T follicular helper cell (primary cell): ENCODE data around the gene UXS1.

ENCODE experiments used
- DNase-seq: peaks from one replicate; pipeline ENCODE4 v3.0.0-alpha.2; 2020; ENCODE audit warnings: low read depth

UXS1 gene

DNA sequence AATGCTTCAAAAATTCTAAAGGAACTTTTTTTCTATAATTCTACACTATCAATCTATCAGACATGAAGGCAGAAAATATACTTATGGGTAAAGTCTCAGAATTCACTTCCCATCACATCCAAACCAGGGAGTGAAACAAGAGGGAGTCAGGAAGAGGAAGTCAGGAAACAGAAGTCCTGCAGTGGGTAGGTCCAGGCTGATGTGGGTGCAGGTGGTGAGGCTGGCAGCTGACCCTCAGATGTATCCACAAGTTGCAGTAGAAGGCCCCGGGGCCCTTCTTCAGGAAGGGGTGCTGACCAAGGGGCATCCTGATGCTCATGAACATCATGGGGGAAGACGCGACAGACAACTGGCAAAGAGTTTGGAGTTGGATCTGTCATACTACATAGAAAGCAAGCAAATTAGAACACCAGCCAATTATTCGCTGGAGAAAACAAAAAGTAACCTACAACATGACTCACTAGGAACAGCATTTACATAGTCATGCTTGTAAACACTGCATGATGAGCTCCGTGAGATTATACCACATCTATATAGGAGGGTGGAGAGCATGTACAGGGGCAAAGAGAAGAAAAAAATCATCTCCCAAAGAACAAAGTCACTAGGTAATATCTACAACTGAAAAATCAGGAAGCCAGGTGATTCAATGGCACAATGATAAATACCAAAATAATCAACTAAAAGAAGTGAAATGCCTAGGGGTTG, 4.2 kb downstream of the UXS1 start:
- DNase-seq = no peak

DNA sequence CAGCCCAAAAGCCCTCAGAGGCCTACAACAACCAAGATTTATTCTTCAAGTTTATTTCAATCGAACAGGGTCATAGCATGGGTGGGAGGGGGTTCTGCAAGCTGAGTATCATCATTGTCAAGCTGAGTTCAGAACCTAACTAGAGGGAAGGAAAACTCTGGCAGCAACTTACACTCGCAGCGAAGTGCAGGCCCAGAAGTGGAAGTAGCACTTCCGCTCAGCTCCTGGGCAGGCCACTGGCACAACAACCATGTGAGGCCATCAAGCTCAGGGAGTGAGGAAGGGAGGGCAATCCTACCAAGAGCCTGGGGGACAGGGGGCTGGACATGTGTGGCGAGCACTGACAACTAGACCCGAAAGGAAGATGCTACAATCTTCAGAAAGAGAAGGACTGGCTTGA, 4.8 kb downstream of the UXS1 start:
- DNase-seq = no peak

DNA sequence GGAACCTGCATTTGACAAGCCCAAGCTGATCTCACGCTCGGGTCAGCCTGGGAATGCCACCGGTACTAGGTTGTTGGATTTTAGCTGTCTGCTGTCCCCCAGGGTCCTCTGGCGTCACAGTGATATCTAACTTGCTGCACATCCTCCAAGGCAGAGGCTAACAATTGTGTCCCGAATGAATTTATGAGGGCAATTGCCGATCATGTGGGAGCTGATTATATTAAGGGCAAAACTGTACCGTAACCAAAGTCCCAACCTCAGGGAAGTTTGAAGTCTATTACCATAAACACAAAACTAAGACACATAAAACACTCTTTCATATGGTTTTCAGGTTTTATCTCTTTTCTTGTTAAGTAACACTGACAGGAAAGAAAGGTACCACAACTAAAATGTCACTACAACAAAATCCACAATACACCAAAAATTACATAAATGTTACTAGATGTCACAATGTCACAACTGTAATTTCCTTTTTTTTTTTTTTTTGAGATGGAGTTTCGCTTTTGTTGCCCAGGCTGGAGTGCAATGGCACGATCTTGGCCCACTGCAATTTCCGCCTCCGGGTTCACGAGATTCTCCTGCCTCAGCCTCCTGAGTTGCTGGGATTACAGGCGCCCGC, 6.7 kb downstream of the UXS1 start:
- no peak for DNase-seq

DNA sequence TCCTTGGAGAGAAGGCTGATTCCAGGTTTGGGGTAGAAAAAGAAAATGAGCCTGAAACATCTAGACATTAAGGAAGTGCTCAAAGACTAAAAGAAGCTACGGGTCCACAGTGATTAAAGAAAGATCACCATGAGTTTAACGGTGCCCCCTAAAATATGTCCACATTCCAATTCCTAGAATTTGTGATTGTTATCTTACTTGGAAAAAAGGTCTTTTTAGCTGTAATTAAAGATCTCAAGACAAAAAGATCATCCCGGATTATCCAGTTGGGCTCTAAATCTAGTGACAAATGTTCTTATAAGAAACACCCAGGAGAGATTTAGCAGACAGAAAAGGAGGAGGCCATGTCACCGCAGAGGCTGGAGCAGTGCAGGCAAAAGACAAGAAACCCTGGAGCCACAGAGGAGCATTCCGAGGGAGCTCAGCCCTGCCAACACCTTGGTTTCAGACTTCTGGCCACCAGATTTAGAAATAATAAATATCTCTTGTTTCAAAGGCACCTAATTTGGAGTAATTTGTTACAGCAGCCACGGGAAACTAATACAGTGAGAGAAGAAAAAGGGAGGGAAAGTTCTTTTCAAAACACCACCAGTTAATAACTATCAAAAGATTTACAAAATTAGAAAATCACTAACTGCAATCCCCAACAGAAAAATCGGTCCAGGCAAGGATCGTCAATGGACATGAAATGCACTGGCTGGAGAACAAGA, 8.5 kb downstream of the UXS1 start:
- no peak for DNase-seq

DNA sequence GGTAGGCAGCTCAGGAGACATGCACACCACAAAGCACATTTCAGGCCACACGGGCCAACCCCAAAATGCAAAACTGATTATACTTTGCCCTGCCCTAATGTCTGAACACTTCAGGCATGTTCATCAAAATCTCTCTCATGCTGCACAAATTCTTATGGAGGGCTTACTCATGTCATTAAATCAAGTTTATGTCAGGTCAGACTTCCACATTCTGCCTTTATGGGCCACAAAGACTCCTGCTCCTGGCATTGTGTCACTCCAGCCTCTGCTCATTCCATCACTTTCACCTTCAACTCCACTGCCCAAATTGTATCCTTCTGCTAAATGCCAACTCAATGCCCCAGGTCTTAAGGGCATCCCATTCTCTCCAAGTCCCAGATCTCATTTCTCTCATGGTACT, 9.2 kb downstream of the UXS1 start:
- DNase-seq = no peak

DNA sequence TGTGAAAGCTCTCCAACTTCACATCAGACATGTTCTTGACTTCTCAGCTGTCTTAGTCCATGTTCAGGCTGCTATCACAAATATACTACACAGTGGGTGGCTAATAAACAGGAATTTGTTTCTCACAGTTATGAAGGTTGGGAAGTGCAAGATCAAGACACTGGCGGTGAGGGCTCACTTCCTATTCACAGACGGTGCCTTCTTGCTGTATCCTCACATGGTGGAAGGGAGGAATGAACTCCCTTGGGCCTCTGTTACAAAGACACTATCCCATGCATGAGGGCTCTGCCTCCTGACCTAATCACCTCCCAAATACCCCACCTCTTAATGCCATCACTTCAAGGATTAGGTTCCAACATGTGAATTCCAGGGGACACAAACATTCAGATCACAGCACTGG, 9.7 kb downstream of the UXS1 start:
- DNase-seq = no peak

DNA sequence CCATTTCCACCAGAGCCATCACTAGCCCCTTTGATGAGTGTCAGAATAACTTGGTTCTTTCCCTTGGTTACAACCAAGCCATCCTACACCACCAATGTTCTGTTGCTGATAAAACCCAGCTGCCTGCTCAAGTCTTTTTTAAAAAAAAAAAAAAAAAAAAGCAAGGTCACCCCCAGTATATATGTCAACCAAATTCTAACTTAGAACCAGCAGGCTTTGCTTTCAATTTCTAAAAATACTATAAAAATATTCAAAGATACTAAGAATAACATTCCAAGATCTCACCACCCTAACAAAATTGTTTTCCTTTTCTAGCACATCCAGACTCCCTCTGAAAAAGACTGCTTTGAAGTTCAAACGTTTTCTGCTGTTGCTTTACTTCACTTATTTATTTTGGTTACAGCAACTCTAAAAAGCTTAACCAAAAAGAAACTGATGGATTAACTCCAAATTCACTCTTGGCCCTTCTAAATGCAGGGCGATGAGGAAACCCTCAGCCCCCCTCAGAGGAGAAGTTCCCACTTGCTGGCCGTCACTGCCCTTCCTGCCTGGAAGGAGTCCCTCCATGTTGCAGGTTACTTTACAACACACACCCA, 10.9 kb downstream of the UXS1 start:
- DNase-seq = no peak

DNA sequence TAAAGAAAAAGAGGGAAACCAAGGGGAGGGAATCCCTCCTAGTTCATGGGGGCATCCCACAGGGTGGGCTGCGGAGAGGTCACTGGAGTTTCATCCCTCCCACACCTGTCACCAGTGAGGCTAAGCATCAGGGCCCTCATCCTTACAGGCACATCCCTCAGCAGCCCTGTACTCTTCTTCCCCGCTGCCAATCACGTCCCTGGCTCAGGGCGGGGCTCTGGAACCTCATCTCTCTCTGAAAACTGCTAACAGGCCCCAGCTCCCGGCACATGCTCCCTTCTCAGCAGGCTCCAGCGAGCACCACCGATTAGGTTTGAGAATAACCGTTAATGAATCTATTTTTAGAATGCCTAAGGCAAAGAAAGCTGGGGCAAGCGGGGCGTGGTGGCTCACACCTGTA, 13.0 kb downstream of the UXS1 start:
- DNase-seq = no peak

DNA sequence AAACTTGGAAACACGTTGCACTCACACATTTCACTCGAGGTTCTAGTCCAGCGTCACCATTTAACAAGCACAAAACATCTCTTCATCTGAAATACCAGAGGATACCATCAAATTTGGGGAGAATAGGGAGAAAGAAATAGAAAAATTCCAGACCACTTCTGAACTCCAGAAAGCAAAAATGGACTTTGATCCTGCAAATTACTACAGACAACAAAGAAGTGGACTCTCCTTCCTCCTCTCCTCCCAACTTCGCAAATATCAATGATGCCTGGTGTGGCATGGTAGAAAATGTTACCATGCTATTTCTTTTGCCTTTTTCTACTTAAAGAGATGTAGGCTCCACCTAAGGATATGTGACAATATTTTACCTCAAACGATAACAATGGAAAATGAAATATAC, 13.5 kb downstream of the UXS1 start:
- DNase-seq = no peak

DNA sequence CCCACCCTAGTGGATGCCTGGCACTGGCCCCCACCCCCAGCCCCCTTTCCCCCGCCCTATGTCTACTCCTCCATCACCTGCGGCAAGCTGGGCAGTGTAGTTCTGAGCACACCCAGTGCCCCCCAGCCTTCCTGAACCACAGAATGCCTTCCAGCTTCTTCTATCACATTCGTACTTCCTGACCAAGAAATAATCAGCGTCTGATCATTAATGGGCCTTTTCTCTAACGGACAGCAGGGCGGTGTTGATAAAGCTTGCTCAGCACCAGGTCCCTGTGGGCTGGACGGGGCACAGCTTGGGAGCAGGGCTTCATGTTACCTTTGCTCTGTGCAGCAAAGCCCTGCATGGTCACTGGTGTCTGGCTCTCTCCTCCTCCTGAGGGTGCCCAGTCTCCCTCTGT, 15.4 kb downstream of the UXS1 start:
- no peak for DNase-seq

DNA sequence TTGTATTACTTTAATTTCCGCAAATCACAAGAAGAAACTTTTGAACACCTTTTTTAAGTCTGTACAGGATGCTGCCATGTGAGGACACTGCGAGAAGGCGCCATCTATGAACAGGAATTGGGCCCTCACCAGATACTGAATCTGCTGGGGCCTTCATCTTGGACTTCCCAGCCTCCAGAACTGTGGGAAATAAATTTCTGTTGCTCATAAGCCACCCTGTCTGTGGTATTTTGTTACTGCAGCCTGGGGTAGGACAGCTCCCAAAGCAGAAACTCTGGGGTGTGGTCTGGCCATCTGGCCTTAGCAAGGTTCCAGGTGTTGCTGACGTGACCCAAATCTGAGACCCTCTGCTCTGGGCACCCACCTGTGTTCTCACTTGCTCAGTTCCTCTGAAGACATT, 16.5 kb downstream of the UXS1 start:
- no peak for DNase-seq

DNA sequence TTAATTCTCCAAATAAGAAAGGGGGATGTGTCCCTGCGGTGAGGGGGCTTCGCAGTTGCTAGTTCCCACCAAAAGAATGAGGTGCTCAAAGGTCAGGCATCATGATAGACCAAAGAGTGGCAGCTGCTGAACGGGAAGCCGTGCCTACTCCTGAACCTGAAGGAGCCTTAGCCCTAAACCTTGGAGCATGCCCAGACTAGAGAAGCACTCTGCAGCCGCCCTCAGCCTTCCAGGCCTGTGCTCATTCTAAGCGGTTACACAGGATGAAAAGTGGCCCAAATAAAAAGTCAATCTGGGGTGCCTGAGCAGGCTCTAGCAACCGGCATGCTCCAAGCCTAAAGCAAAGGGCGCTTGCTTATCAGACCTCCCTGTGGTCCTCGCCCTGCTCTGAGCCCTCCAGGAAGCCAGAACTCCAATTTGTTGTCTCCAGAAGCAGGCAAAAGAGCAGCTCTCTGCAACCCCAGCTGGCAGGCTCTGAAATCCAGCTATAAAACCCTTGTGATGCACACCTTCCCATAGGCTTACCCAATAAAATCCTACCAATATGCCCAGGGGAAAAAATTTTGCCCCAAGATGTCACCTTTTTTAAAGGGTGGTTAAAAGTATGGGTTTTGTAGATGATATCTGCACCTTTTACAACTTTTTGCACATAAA, 17.5 kb downstream of the UXS1 start:
- DNase-seq = no peak

DNA sequence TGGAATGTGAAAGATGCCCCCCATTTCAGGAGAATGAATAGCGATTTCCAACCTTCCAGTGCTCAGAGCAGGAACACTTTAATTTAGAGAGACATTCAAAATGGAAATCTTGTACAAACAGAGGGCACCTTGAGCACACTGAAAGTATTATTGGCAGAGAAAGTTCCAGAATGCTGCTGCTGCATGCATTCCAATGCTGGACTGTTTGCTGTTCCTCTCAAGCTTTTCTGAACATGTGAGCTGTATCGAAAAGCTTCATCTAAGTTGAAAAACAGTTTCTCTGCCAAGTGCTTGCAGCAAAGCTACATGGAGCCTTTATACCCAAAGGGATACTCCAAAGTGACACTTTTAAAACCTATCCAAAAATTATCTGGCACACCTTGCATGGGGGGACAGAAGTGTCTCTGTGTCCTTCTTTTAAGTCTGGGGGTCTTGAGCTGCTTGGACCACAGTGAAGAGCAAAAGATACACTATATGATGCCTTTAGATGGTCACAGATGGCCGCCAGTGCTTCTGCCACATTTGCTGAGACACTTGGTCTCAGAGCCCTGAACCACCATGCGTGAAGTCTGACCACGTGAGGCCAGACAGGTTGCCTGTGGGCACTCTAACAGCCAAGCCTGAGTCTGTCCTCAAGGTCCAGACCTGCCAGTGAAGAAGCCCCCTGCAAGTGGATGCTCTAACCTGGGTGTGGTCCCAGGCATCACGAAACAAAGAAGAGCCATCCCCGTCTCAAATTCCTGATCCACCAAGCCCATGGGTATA, 18.8 kb downstream of the UXS1 start:
- no peak for DNase-seq

DNA sequence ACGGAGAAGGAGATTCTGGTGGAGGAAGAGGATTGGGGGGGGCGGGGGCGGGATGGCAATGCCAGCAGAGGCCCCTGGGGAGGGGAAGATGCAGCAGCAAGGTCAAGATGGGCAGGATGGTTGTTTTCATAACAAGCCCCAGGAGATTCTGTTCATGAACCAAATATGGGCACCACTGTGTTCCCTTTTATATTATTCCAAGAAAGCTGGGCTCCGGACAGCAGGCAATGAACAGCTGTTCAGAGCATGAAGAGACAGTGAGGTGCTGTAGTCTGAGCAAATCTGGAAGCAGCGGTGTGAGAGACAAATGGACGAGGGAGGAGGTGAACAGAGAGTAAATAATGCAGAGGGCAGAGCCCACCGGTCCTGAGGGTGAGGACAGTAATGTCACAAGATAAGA, 20.0 kb downstream of the UXS1 start:
- DNase-seq = no peak

DNA sequence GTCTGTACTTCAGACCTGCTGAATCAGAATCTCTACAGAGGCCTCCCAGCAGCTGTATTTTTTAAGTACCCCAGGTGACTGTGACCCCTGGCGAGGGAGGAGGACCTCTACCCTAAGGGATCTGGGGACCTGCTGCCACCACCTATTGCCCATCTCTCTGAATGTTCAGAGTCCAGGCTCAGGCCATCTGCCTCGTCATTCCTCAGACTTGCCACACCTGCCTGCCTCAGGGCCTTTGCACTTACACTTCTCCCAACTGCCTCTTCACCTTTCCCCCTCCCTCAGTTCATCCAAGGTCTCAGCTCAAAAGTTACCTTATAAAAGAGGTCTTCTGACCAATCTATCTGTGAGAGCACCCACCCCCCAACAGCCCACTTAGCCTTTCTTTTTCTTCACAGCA, 21.5 kb downstream of the UXS1 start:
- no peak for DNase-seq

DNA sequence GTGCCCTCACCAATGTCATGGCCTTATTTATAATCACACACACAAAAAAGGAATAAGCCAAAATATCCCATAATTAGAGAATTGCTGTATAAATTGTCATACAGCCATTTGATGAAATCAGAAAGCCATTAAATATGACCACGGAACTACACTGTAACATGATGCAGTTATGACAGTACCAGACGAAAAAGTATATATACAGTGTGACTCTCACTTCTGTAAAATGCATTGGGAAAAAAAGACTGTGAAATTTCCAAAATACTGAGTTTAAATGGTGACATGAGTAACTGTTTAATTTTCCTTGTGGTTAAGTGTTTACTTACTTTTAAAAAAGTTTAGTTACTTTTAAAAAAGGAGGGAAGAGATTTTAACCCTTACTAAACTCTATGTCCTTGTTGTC, 25.4 kb downstream of the UXS1 start:
- DNase-seq = no peak

DNA sequence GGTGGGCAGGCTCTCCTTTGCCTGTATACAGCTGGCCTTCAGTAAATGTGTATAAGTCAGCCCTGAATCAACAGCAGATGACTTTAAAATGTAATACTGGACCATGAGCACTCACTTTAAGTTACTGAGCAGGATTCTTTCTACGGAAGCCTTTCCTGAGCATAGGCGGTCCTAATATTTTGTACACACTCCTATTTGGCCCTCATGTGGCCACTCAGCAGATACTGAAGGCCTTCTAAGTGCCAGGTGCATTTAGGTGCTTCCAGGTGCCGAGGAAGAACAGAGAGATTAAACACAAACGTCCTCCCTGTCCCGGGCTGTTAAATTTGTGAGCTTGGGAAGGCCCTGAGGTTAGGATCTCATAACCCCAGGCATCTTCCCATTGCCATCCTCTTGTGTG, 27.0 kb downstream of the UXS1 start:
- no peak for DNase-seq

DNA sequence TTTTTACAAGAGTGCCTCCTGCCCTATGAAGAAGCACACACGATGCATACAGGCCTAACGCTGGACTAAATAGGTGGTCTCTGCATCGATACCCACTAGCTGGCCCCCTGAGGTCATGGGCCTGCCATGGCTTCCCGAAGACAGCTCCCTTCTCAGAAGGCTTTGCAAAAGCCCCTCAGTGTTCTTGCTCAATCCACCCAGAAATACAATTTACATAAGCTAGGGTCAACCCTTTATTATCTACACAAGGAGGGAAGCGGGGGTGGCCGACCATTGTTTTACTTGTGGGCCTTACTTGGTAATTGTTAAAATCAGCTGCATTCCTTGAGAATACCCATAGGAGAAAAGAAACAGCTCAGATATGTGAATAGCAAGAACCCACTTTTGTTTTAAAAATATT, 28.5 kb downstream of the UXS1 start:
- DNase-seq = no peak

DNA sequence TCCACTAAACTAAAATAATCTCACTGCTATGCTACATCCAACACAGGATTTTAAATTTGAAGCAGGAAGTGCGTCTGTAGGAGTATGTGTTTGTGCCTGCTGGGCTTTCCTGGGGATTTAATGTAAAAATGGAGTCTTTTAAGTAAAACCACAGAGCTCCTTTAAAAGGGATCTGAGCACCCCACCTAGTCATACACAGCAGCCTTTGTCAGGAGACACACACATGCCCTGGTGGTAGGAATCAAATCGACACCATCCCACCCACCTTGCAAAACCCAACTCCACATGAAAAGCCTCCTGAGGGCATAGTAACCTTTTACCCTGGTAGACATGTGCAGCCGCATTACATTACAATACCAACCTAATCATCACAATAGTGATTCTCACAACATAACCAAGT, 29.1 kb downstream of the UXS1 start:
- DNase-seq = no peak

DNA sequence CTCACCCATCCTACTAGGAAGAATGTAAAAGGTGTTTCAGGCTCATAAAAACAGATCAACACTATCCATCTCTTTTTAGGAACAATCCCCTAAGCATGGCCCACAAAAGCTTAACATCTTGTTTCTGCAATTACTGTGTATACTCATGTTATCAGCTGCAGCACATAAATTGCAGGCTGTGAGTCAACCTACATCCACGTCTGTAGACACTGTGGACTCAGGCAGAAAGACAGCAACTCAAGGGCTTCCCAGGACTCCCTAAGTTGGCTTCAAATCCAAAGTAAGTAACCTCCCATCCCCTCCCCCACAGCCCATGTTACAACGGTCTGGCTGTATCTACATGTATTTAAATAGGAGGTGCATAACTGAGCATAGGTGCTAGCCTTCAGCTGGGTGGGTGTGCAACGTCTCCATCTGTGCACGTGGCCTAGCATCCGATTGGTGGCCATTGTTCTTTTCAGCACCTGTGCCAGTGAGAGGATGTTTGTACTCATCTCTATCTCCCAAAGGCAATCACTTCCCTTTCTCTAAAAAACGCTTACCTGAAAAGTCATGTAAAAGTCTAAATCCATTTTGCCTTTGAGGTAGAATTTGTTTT, 30.1 kb downstream of the UXS1 start:
- DNase-seq = no peak
